ENCODE measurements around the gene BABAM2.

GRCh38 chr2:28310107-28310506, 419.6 kb downstream of the BABAM2 start:
- TF ChIP-seq, protein P1, sequence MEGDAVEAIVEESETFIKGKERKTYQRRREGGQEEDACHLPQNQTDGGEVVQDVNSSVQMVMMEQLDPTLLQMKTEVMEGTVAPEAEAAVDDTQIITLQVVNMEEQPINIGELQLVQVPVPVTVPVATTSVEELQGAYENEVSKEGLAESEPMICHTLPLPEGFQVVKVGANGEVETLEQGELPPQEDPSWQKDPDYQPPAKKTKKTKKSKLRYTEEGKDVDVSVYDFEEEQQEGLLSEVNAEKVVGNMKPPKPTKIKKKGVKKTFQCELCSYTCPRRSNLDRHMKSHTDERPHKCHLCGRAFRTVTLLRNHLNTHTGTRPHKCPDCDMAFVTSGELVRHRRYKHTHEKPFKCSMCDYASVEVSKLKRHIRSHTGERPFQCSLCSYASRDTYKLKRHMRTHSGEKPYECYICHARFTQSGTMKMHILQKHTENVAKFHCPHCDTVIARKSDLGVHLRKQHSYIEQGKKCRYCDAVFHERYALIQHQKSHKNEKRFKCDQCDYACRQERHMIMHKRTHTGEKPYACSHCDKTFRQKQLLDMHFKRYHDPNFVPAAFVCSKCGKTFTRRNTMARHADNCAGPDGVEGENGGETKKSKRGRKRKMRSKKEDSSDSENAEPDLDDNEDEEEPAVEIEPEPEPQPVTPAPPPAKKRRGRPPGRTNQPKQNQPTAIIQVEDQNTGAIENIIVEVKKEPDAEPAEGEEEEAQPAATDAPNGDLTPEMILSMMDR (IDR thresholded peaks at IDR 0.05 in 4 of 5, conservative IDR thresholded peaks at IDR 0.05 in 1 of 5) = no peak
- TF ChIP-seq POLR2A (IDR thresholded peaks at IDR 0.05) = no peak

All from gastrocnemius medialis (tissue), 4 donors.